Aorta (tissue), 5 donors: ENCODE results near the gene A4GALT. TPM values are rescaled to one million over a fixed set of nuclear protein-coding genes. Genes with fewer than 3 reads are reported as not detected.

ENCODE experiments used
- ATAC-seq: fragments of 200-7000 bp; cut with Tn5 transposase; one replicate; pipeline ENCODE4 v1.9.1; 2022; ENCODE audit warnings: moderate library complexity; ENCODE audit not compliant: low FRiP score
- DNase-seq, 2 donors: peaks; one replicate each; pipeline ENCODE4 v3.0.0-alpha.2; 2020
- H3K27ac ChIP-seq, 2 donors: one replicate each; pipeline ENCODE4 v1.5.1; 2013; ENCODE audit warnings: low read length in 2 of 2, mild to moderate bottlenecking in 2 of 2, moderate library complexity in 2 of 2, control low read depth in 1 of 2, inconsistent platforms in 1 of 2, low read depth in 1 of 2
- H3K27me3 ChIP-seq, 2 donors: one replicate each; pipeline ENCODE4 v1.6.1; 2013; ENCODE audit warnings: control low read depth in 1 of 2, low read length in 1 of 2, mild to moderate bottlenecking in 1 of 2, moderate library complexity in 1 of 2; ENCODE audit not compliant: insufficient read depth in 2 of 2, control insufficient read depth in 1 of 2
- H3K36me3 ChIP-seq, 2 donors: one replicate each; pipeline ENCODE4 v1.6.1; 2013; ENCODE audit warnings: control low read depth in 1 of 2, low read length in 1 of 2, mild to moderate bottlenecking in 1 of 2; ENCODE audit not compliant: insufficient read depth in 2 of 2, control insufficient read depth in 1 of 2
- H3K4me1 ChIP-seq, 2 donors: one replicate each; pipeline ENCODE4 v1.6.1; 2013; ENCODE audit warnings: low read length in 2 of 2, control low read depth in 1 of 2, mild to moderate bottlenecking in 1 of 2, moderate library complexity in 1 of 2; ENCODE audit not compliant: insufficient read depth in 2 of 2, control insufficient read depth in 1 of 2
- H3K4me3 ChIP-seq, 2 donors: one replicate each; pipeline ENCODE4 v1.5.1; 2013; ENCODE audit warnings: low read length in 2 of 2, control low read depth in 1 of 2, mild to moderate bottlenecking in 1 of 2
- H3K9me3 ChIP-seq: one replicate; pipeline ENCODE4 v1.6.1; 2013; ENCODE audit warnings: mild to moderate bottlenecking, low read length; ENCODE audit not compliant: control insufficient read depth
- whole genome bisulfite sequencing, 2 donors: extraction: QIAGEN DNeasy Blood & Tissue Kit; methylation state at CpG; one replicate each; pipeline ENCODE4 v1.1.7; 2013; 5-methylcytosine and 5-hydroxymethylcytosine counted together
- intact Hi-C, 2 donors: fragments of 100-400 bp; cut with DNase I; formaldehyde crosslinking; loops; one replicate each; pipeline versions ENCODE4 v1.14.2 to v1.15.0; 2022
- polyA plus RNA-seq, 2 donors: library from polyadenylated mRNA; stranded (reverse); fragments of 200-250 nt; gene quantifications; one replicate each; pipeline ENCODE4 v1.2.3, GENCODE V29; 2013
- total RNA-seq, 2 donors: library from RNA; stranded (reverse); fragmentation: NEBNext Ultra II Directional; extraction: Animal tissue kit (Norgen Biotek cat#: 25700); gene quantifications; one replicate each; pipeline ENCODE4 v1.2.1, GENCODE V29; 2021
- donor health status: healthy with polysubstance abuse.
- donor health status: Bipolar disorder and iron deficiency.
- donor health status: DM: no; HTN: no; CAD: no.
- donor health status: DM: no; HTN: no; CAD: no.
- donor health status: DM: yes; HTN: yes; CAD: no.

Gene A4GALT
- total and polyA plus RNA-seq, 4 donors, result 15.8 to 75.8 (median 67.2) TPM

GRCh38 chr22:42655693-42656092 lies 65.0 kb downstream of the A4GALT start:
- Histone ChIP-seq H3K4me3 (no peak overlapping the region), H3K9me3 (no peaks in the 10 kb centered on the region), H3K27me3 (no peaks in the 10 kb centered on the region), H3K4me1 (no peaks in the 10 kb centered on the region), H3K36me3 (no peaks in the 10 kb centered on the region), H3K27ac (no peak overlapping the region)
- ATAC-seq (no peak), DNase-seq (no peak)
- 79 to 81% methylated on average over 9 of the region's 9 CpGs for WGBS, 2 donors
- intact Hi-C loops, result no loop called here

GRCh38 chr22:42654436-42655073 lies 66.1 kb downstream of the A4GALT start:
- Histone ChIP-seq H3K4me3 (no peak overlapping the region), H3K36me3 (no peaks in the 10 kb centered on the region), H3K27ac (no peak overlapping the region), H3K27me3 (no peaks in the 10 kb centered on the region), H3K4me1 (no peaks in the 10 kb centered on the region), H3K9me3 (no peaks in the 10 kb centered on the region)
- 90 to 91% methylated on average over 7 of the region's 7 CpGs for WGBS, 2 donors
- intact Hi-C loops, result no loop called here
- DNase-seq, result no peak
- ATAC-seq, result no peak

- WGBS, 2 donors, result 90 to 92% methylated on average over 4 of the region's 4 CpGs
- H3K4me3 ChIP-seq, result no peak overlapping the region
These were observed 66.7 kb downstream of the A4GALT start for GRCh38 chr22:42653999-42654398.

GRCh38 chr22:42651134-42651533 lies 69.5 kb downstream of the A4GALT start:
- Histone ChIP-seq H3K9me3 (no peaks in the 10 kb centered on the region), H3K27ac (no peak overlapping the region), H3K36me3 (no peaks in the 10 kb centered on the region), H3K27me3 (no peaks in the 10 kb centered on the region), H3K4me1 (no peaks in the 10 kb centered on the region), H3K4me3 (no peak overlapping the region)
- 69 to 78% methylated on average over 7 of the region's 7 CpGs for WGBS, 2 donors
- intact Hi-C loops, result no loop called here
- DNase-seq, result no peak
- ATAC-seq, result no peak

More at GRCh38 chr22:42653999-42654398, 66.7 kb downstream of the A4GALT start:
- ATAC-seq (no peak), DNase-seq (no peak)
- H3K27ac ChIP-seq, result no peak overlapping the region
- no peaks in the 10 kb centered on the region for H3K4me1 ChIP-seq
- intact Hi-C loops, result no loop called here
- no peaks in the 10 kb centered on the region for H3K9me3 ChIP-seq
- no peaks in the 10 kb centered on the region for H3K36me3 ChIP-seq
- H3K27me3 ChIP-seq, result no peaks in the 10 kb centered on the region

- ATAC-seq (peak; percentile 84), DNase-seq (peak; percentile 91 to 94)
- intact Hi-C loops, result no loop called here
- no peaks in the 10 kb centered on the region for H3K4me1 ChIP-seq
- no peaks in the 10 kb centered on the region for H3K9me3 ChIP-seq
- no peaks in the 10 kb centered on the region for H3K36me3 ChIP-seq
- H3K27me3 ChIP-seq, result no peaks in the 10 kb centered on the region
- peak within 1 kb of the TSS; percentile 59 to 70 for H3K4me3 ChIP-seq
- peak within 1 kb of the TSS; percentile 64 to 84 for H3K27ac ChIP-seq
- 11 to 16% methylated on average over 46 to 81 of the region's 81 CpGs for WGBS, 2 donors
These were observed 71.2 kb downstream of the A4GALT start, which contains the start of gene CYB5R3 for GRCh38 chr22:42649246-42650099. TSS of gene CYB5R3 (minus strand) at chr22:42649392. CDS start at chr22:42649315, 77 bp downstream.

- peak; percentile 55 for ATAC-seq
- Histone ChIP-seq H3K27me3 (no peaks in the 10 kb centered on the region), H3K4me3 (peak overlapping the region; percentile 59 to 70), H3K36me3 (no peaks in the 10 kb centered on the region), H3K27ac (peak overlapping the region; percentile 64 to 84), H3K4me1 (peaks cover 0 to 5% of the 10 kb centered on the region in 2 donors), H3K9me3 (no peaks in the 10 kb centered on the region)
- intact Hi-C loops, result no loop called here
- WGBS, 2 donors, result 1% methylated on average over 36 to 49 of the region's 49 CpGs
- peak; percentile 71 to 88 for DNase-seq
These were observed 72.1 kb downstream of the A4GALT start for GRCh38 chr22:42648368-42649245.

GRCh38 chr22:42648017-42648367 lies 72.7 kb downstream of the A4GALT start:
- intact Hi-C loops, result no loop called here
- WGBS, 2 donors, result 32 to 40% methylated on average over 4 of the region's 4 CpGs
- DNase-seq (no peak), ATAC-seq (no peak)
- Histone ChIP-seq H3K36me3 (no peaks in the 10 kb centered on the region), H3K4me1 (peaks cover 0 to 5% of the 10 kb centered on the region in 2 donors), H3K27me3 (no peaks in the 10 kb centered on the region), H3K9me3 (no peaks in the 10 kb centered on the region), H3K27ac (peak overlapping the region in 1 of 2 donors; percentile 84), H3K4me3 (peak overlapping the region in 1 of 2 donors; percentile 70)
